ENCODE data around the gene PDPN. TPM values are rescaled to one million over a fixed set of nuclear protein-coding genes. Genes with fewer than 3 reads are reported as not detected.
A peak's percentile ranks its signal among the peaks of the same experiment; 100 is the strongest.

Gene PDPN
- total and polyA plus RNA-seq, 2 of the 8 experiments (the other 6 are each of a cell fraction or from before 2014, with no cell fraction given): 44.7 to 169 TPM

DNA sequence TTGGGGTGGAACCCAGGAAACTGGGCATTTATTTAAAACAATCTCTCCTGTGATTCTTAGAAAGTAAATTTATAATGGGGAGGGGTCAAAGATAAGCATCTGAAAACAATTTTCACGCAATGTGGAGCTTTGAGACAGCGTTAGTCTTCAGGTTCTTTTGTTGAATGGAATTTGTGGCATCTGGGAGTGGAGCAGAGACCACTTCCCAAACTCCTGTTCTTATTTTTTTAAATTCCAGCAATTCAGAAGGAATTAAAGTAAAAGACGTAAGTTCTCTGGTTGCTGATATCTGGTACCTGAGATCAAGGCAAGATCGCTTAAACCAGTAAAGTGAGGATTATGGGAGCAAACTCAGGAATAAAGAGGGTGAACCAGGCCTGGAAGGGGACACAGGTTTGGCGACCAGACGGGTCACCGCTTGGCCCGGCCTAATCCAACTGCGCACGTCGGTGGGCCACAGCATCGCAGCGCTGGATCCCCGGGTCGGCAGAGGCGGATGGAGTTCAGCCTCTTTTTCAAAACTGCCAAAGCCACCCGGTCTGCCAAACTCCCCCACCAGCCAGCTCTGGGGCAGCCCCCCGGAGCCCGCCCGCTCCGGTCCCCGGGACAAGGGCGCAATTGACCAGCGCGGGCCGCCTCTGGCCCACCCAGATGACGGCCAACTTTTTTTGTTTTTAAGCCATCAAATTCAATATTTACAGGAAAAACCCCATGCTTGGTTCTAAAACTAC, 754 bp upstream of the PDPN start:
- ChIA-PET CTCF (ENCODE audit: partially characterized antibody) (interaction anchor here (0.9 to 6.2 kb wide), 3 partner anchors 10 to 22 kb away, joined by 3 to 27 read pairs (median 3); no protein-coding TSS in a partner anchor), POLR2A (ENCODE audit: partially characterized antibody) (interaction anchor here (1.0 to 4.4 kb wide), 4 partner anchors 11 to 71 kb away, joined by 3 to 31 read pairs (median 9); no protein-coding TSS in a partner anchor)
- H3K56ac ChIP-seq (replicated peaks; ENCODE audit: insufficient read length, low read depth, low read length): no peak overlapping the region
- H3K14ac ChIP-seq (ENCODE audit: insufficient read length): no peak overlapping the region
- 14% methylated on average over 26 of the region's 27 CpGs; no CpG with 5 or more reads in 1 of the 2 experiments for WGBS, 2 experiments (ENCODE audit: extremely low coverage in 1 of 2, insufficient coverage in 1 of 2, insufficient read length in 1 of 2, insufficient replicate concordance in 2 of 2, low coverage in 1 of 2, low lambda C conversion rate in 2 of 2, missing lambda C conversion rate in 1 of 2)
- no peak overlapping the region for H3K4ac ChIP-seq (replicated peaks; ENCODE audit: insufficient read length, low read depth, low read length)
- TF ChIP-seq KDM4A (IDR thresholded peaks at IDR 0.05; ENCODE audit: low read depth, low read length, severe bottlenecking) (peak; percentile 10), TAF1 (IDR thresholded peaks at IDR 0.05; ENCODE audit: low read depth, low read length) (0 out of 2 replicates have a peak, but pooled peaks have one; percentile 29), ASH2L (IDR thresholded peaks at IDR 0.05; ENCODE audit: low read length) (peak; percentile 32), TBP (IDR thresholded peaks at IDR 0.05; ENCODE audit: low read depth, low read length) (0 out of 2 replicates have a peak, but pooled peaks have one; percentile 32), KDM5A (IDR thresholded peaks at IDR 0.05; ENCODE audit: low read length) (no peak)
- H3K4me3 ChIP-seq (ENCODE audit: extremely low read depth in 1 of 4, insufficient read depth in 2 of 4, low read depth in 3 of 4, low read length in 4 of 4): peak overlapping the region; percentile 30 to 100 (median 62); a peak in 5 of 8 replicates
- H4K8ac ChIP-seq (ENCODE audit: extremely low read depth, insufficient read depth, low read length): peak overlapping the region; percentile 74
- peak overlapping the region; percentile 68 for H4K5ac ChIP-seq (ENCODE audit: insufficient read length, low read depth, low read length)
- peak overlapping the region; percentile 55; the same call in 1 of the 2 replicates for H2BK20ac ChIP-seq (ENCODE audit: low read length)
- H2AFZ ChIP-seq (ENCODE audit: low read length): peak overlapping the region; percentile 55; the same call in 1 of the 2 replicates
- H3K9ac ChIP-seq (replicated peaks in 1 of 4; ENCODE audit: extremely low read depth in 1 of 4, low read depth in 3 of 4, low read length in 3 of 4): peak overlapping the region in 3 of 4 experiments; percentile 4 to 45 (median 26); a peak in 2 of 7 replicates
- H3K9me3 ChIP-seq (ENCODE audit: insufficient read depth in 2 of 2, low read depth in 1 of 2, low read length in 1 of 2): no peaks in the 10 kb centered on the region
- 0 out of 2 replicates have a peak overlapping the region, but pooled peaks have one; percentile 60 for H2BK12ac ChIP-seq (ENCODE audit: low read depth, low read length)
- peaks cover 15% of the 10 kb centered on the region; the same call in 1 of the 2 replicates for H3K23me2 ChIP-seq (ENCODE audit: low read depth, low read length)
- peak in 1 of 2 experiments; percentile 59 for DNase-seq (ENCODE audit: low read depth in 1 of 2, low spot score in 2 of 2)
- H3K27ac ChIP-seq (ENCODE audit: low read depth, low read length): no peak overlapping the region
- H3K23ac ChIP-seq (ENCODE audit: insufficient read length): no peak overlapping the region
- H2BK15ac ChIP-seq (ENCODE audit: low read length): no peak overlapping the region; the same call in 1 of the 2 replicates
- FAIRE-seq: no peak
- peak overlapping the region; percentile 87 to 95 for H3K4me2 ChIP-seq (ENCODE audit: insufficient read depth in 1 of 2, low read depth in 2 of 2, low read length in 2 of 2)
- peaks cover 8 to 36% (median 26%) of the 10 kb centered on the region in 4 experiments for H3K4me1 ChIP-seq (replicated peaks in 1 of 4; ENCODE audit: control insufficient read depth in 3 of 4, insufficient read depth in 4 of 4, low read length in 3 of 4)
- H3K36me3 ChIP-seq (ENCODE audit: control insufficient read depth in 2 of 4, insufficient read depth in 4 of 4, low read length in 3 of 4): no peaks in the 10 kb centered on the region; a peak in 2 of 8 replicates
- peak overlapping the region; percentile 49; the same call in 1 of the 2 replicates for H2BK5ac ChIP-seq (ENCODE audit: low read depth, low read length)
- H3K18ac ChIP-seq (ENCODE audit: extremely low read depth, low read length): peak overlapping the region; percentile 75; the same call in 1 of the 2 replicates
- H2BK120ac ChIP-seq (replicated peaks; ENCODE audit: low read depth, low read length): peak overlapping the region; percentile 24
- H3K79me1 ChIP-seq (ENCODE audit: low read depth, low read length): 0 out of 2 replicates have a peak, but pooled peaks cover 3% of the 10 kb centered on the region
- H3K27me3 ChIP-seq (replicated peaks in 1 of 4; ENCODE audit: control insufficient read depth in 3 of 4, extremely low read depth in 1 of 4, insufficient read depth in 3 of 4, low read length in 3 of 4): peaks cover 0 to 3% (median 0%) of the 10 kb centered on the region in 4 experiments; a peak in 3 of 7 replicates
- peak overlapping the region; percentile 52 for H4K91ac ChIP-seq (replicated peaks; ENCODE audit: insufficient read length, low read length)
- H3K79me2 ChIP-seq (ENCODE audit: control insufficient read depth in 1 of 2, insufficient read depth in 2 of 2, low read length in 2 of 2): peaks cover 11 to 37% of the 10 kb centered on the region in 2 experiments
- H4K20me1 ChIP-seq (replicated peaks in 1 of 2; ENCODE audit: control insufficient read depth in 1 of 2, insufficient read depth in 2 of 2, low read length in 2 of 2): peaks cover 0 to under 1% of the 10 kb centered on the region in 2 experiments
- no peak overlapping the region for H2AK5ac ChIP-seq (ENCODE audit: low read depth, low read length)
